Measurements from ENCODE around the gene P2RX6.

- TF ChIP-seq CTCF (conservative IDR thresholded peaks at IDR 0.05 in 1 of 2, IDR thresholded peaks at IDR 0.05 in 1 of 2; ENCODE audit: extremely low read depth in 1 of 2, insufficient read depth in 1 of 2, low read depth in 1 of 2, low read length in 2 of 2), result no peak
- TF ChIP-seq EZH2 (IDR thresholded peaks at IDR 0.05; ENCODE audit: borderline replicate concordance, low read length), result no peak
These were observed 36.3 kb downstream of the P2RX6 start for GRCh38 chr22:21051145-21051830.

Measured in mammary epithelial cell (primary cell).